ENCODE results near the gene BABAM2. TPM values are rescaled to one million over a fixed set of nuclear protein-coding genes. Genes with fewer than 3 reads are reported as not detected.

BABAM2 gene
- total and polyA plus RNA-seq, 2 of the 4 experiments (the other 2 are of a cell fraction): 20.9 to 23.1 TPM

DNA sequence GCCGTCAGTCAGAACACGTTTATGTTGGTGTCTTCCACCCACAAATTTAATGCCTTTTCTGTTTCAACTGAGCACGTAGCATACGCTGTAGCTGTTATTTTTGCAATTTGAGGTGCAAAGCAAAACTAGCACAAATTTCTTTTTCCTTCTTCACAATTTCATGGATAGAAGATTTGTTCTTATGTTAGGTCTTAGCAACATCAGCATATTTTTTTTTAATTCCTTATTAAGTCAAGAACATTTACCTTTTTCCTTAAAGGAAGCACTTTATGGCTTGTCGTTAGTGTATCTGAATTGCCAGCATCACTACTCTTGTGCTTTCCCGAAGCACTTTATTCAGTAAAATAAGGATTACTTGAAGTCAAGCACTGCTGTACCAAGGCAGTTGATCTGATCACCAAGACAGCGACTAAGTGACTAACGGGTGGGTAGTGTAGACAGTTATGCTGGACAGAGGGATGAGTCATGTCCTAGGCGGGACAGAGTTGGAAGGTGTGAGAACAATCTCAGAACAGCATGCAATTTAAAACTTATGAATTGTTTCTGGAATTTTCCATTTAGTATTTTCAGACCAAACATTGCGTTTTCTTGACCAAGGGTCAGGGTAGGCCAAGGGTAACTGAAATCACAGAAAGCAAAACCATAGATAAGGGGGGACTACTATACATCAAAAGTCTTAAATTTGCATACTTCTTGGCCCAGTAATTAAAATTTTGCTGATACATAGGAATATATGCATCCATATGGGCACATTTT is 13.3 kb downstream of the BABAM2 start:
- H3K27ac ChIP-seq (ENCODE audit: insufficient read depth, low read length): no peak overlapping the region
- H3K36me3 ChIP-seq (ENCODE audit: control insufficient read depth, insufficient read depth, low read length): no peaks in the 10 kb centered on the region
- no peak overlapping the region for H4K91ac ChIP-seq (ENCODE audit: insufficient read depth, low read depth, low read length)
- no peak overlapping the region for H2BK5ac ChIP-seq (ENCODE audit: low read depth, low read length, poor library complexity, severe bottlenecking)
- no peak overlapping the region for H2BK120ac ChIP-seq (ENCODE audit: low read depth, low read length)
- H3K18ac ChIP-seq (ENCODE audit: low read depth, low read length): no peak overlapping the region
- H3K4ac ChIP-seq (ENCODE audit: low read depth, low read length): no peak overlapping the region
- H3K56ac ChIP-seq (ENCODE audit: extremely low read depth, insufficient read depth, low read length): no peak overlapping the region
- no peak overlapping the region for H3K9ac ChIP-seq (ENCODE audit: low read depth, low read length)
- DNase-seq (peak; percentile 52), ATAC-seq (ENCODE audit: low read depth) (no peak)
- dilution Hi-C loops (cut with HindIII; ENCODE audit: low sequenced_read_pairs, unreplicated experiment) (no loop called here), intact Hi-C loops (cut with micrococcal nuclease) (loop anchor here (5.0 kb wide), 1 partner anchor 33 kb away; no protein-coding TSS in a partner anchor), in situ Hi-C loops (cut with MboI; ENCODE audit: low sequenced_read_pairs) (no loop called here)
- H2BK20ac ChIP-seq (ENCODE audit: low read depth, low read length): no peak overlapping the region
- H3K27me3 ChIP-seq (ENCODE audit: control insufficient read depth, insufficient read depth, low read length): no peaks in the 10 kb centered on the region
- no TSS peak for BruUV-seq (replicated peaks)
- no peak overlapping the region for H3K4me3 ChIP-seq (ENCODE audit: insufficient read depth, low read depth, low read length)
- H4K5ac ChIP-seq (ENCODE audit: low read depth, low read length): no peak overlapping the region
- H3K4me2 ChIP-seq (ENCODE audit: low read depth, low read length): no peak overlapping the region
- no peak overlapping the region for H2AK5ac ChIP-seq (ENCODE audit: low read depth, low read length)
- no CpG with 5 or more reads among the region's 10 CpGs for WGBS, 2 experiments (ENCODE audit: extremely low coverage in 2 of 2, insufficient read length in 1 of 2)
- H2BK15ac ChIP-seq (ENCODE audit: low read depth, low read length): no peak overlapping the region
- ChIA-PET POLR2A (ENCODE audit: unreplicated experiment) (no interaction called here), CTCF (no interaction called here)
- H3K4me1 ChIP-seq (ENCODE audit: control insufficient read depth, insufficient read depth, low read length): peaks cover 4% of the 10 kb centered on the region; the same call in 1 of the 2 replicates
- H3K23ac ChIP-seq (ENCODE audit: low read depth, low read length): no peak overlapping the region
- H2AFZ ChIP-seq (replicated peaks; ENCODE audit: low read length, poor library complexity): no peak overlapping the region
- peaks cover 9 to 18% of the 10 kb centered on the region in 2 experiments; a peak in 3 of 4 replicates for H3K79me1 ChIP-seq (ENCODE audit: low read depth in 1 of 2, low read length in 2 of 2)
- H3K14ac ChIP-seq (replicated peaks; ENCODE audit: low read depth, low read length): no peak overlapping the region
- no peaks in the 10 kb centered on the region for H3K9me3 ChIP-seq (ENCODE audit: control insufficient read depth, insufficient read depth, low read length)
- TF ChIP-seq MAZ (IDR thresholded peaks at IDR 0.05; ENCODE audit: borderline replicate concordance, low read depth, low read length): no peak
- no peak for TF ChIP-seq MXI1 (IDR thresholded peaks at IDR 0.05; ENCODE audit: borderline replicate concordance, low read depth, low read length)
- TF ChIP-seq FOS (IDR thresholded peaks at IDR 0.05; ENCODE audit: low read depth, low read length): peak; percentile 42; the same call in 1 of the 2 replicates
- peaks cover 3% of the 10 kb centered on the region for H3K9me1 ChIP-seq (ENCODE audit: insufficient read depth, low read length)
- H4K20me1 ChIP-seq (ENCODE audit: insufficient read depth, low read length): no peaks in the 10 kb centered on the region
- no peak overlapping the region for H2AK9ac ChIP-seq (replicated peaks; ENCODE audit: low read depth, low read length, poor library complexity)
- no peak overlapping the region for H4K8ac ChIP-seq (ENCODE audit: low read depth in 2 of 2, low read length in 2 of 2)
